Measurements from ENCODE around the gene SPATA19.

SPATA19 gene

DNA sequence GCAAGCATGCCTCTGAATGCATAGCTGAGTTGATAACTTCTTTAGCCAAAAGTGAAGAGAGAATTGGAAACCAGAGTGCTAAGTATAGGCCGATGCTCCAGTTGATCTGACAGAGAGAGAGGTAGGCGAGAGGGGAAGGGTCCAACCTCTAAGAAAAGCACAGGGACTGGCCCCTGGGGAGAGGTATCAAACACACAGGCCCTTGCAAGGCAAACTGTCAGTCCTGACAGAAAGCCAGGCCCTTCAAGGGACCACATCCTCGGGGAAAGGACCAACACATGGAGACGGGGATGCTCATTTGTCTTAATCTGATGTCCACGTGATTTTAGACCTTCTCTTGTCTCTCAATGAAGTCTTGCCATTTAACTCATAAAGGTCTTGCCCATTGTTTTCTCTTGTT, 43.9 kb upstream of the SPATA19 start:
- Histone ChIP-seq H3K79me2 (ENCODE audit: insufficient read depth, low read length) (no peaks in the 10 kb centered on the region), H3K9me3 (ENCODE audit: insufficient read depth, low read depth, low read length) (peaks cover 22% of the 10 kb centered on the region; the same call in 1 of the 2 replicates), H3K9me2 (replicated peaks; ENCODE audit: low read depth, low read length) (no peaks in the 10 kb centered on the region), H3K4me3 (ENCODE audit: low read length, poor library complexity, severe bottlenecking) (no peak overlapping the region), H3K27me3 (ENCODE audit: insufficient read depth, low read length, poor library complexity, severe bottlenecking) (no peaks in the 10 kb centered on the region), H3K36me3 (ENCODE audit: insufficient read depth, low read length) (no peaks in the 10 kb centered on the region), H3K9ac (ENCODE audit: low read depth, low read length, poor library complexity, severe bottlenecking) (no peak overlapping the region), H2AFZ (ENCODE audit: low read length) (no peak overlapping the region), H3K4me1 (ENCODE audit: insufficient read depth, low read length, poor library complexity, severe bottlenecking) (no peaks in the 10 kb centered on the region), H4K20me1 (ENCODE audit: insufficient read depth, low read length, poor library complexity, severe bottlenecking) (no peaks in the 10 kb centered on the region), H3F3A (ENCODE audit: low read depth) (no peaks in the 10 kb centered on the region), H3K4me2 (ENCODE audit: low read depth, low read length, poor library complexity, severe bottlenecking) (no peak overlapping the region)
- TF ChIP-seq EZH2phosphoT487 (IDR thresholded peaks at IDR 0.05; ENCODE audit: borderline replicate concordance) = no peak
- TF ChIP-seq, protein P1, sequence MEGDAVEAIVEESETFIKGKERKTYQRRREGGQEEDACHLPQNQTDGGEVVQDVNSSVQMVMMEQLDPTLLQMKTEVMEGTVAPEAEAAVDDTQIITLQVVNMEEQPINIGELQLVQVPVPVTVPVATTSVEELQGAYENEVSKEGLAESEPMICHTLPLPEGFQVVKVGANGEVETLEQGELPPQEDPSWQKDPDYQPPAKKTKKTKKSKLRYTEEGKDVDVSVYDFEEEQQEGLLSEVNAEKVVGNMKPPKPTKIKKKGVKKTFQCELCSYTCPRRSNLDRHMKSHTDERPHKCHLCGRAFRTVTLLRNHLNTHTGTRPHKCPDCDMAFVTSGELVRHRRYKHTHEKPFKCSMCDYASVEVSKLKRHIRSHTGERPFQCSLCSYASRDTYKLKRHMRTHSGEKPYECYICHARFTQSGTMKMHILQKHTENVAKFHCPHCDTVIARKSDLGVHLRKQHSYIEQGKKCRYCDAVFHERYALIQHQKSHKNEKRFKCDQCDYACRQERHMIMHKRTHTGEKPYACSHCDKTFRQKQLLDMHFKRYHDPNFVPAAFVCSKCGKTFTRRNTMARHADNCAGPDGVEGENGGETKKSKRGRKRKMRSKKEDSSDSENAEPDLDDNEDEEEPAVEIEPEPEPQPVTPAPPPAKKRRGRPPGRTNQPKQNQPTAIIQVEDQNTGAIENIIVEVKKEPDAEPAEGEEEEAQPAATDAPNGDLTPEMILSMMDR (conservative IDR thresholded peaks at IDR 0.05; ENCODE audit: low read length) = no peak

DNA sequence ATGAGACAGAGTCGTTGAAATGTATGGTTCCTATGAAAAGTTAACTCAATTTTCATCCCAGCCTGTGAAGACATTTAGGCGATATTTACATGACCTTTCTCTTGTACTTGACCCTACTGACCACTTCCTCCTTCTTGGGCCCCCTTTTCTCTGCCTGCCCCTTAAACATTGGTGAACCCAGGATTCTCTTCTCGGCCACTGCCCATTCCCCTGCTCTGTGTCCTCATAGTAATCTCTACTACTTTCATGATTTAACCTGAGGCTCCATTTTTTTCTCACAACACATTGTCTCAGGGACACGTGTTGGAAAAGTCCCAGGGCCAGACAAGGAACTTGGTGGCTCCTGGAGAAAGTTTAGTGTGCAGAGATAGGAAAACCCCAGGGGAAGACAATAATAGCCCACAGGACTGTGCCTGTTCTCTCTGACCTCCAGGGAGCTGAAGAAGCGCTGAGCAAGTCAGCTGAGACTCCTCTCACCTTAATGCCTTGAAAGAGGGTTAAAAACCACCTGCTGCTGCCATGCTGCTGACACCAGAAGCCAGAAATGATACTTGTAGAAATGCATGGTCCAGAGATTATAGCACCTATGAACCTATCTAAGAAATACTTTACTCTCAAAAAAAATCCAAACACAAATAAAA, 42.5 kb upstream of the SPATA19 start:
- no peaks in the 10 kb centered on the region for H3F3A ChIP-seq (ENCODE audit: low read depth)
- H3K4me3 ChIP-seq (ENCODE audit: low read length, poor library complexity, severe bottlenecking) = no peak overlapping the region
- no peaks in the 10 kb centered on the region for H3K79me2 ChIP-seq (ENCODE audit: insufficient read depth, low read length)
- H3K4me2 ChIP-seq (ENCODE audit: low read depth, low read length, poor library complexity, severe bottlenecking) = no peak overlapping the region
- H3K36me3 ChIP-seq (ENCODE audit: insufficient read depth, low read length) = no peaks in the 10 kb centered on the region
- H3K9ac ChIP-seq (ENCODE audit: low read depth, low read length, poor library complexity, severe bottlenecking) = no peak overlapping the region
- H2AFZ ChIP-seq (ENCODE audit: low read length) = no peak overlapping the region
- no peaks in the 10 kb centered on the region for H3K4me1 ChIP-seq (ENCODE audit: insufficient read depth, low read length, poor library complexity, severe bottlenecking)
- peaks cover 18% of the 10 kb centered on the region; the same call in 1 of the 2 replicates for H3K9me3 ChIP-seq (ENCODE audit: insufficient read depth, low read depth, low read length)
- TF ChIP-seq EZH2phosphoT487 (IDR thresholded peaks at IDR 0.05; ENCODE audit: borderline replicate concordance) = no peak
- TF ChIP-seq, protein P1 (conservative IDR thresholded peaks at IDR 0.05; ENCODE audit: low read length) = no peak
- H4K20me1 ChIP-seq (ENCODE audit: insufficient read depth, low read length, poor library complexity, severe bottlenecking) = no peaks in the 10 kb centered on the region
- H3K9me2 ChIP-seq (replicated peaks; ENCODE audit: low read depth, low read length) = no peaks in the 10 kb centered on the region
- H3K27me3 ChIP-seq (ENCODE audit: insufficient read depth, low read length, poor library complexity, severe bottlenecking) = no peaks in the 10 kb centered on the region

DNA sequence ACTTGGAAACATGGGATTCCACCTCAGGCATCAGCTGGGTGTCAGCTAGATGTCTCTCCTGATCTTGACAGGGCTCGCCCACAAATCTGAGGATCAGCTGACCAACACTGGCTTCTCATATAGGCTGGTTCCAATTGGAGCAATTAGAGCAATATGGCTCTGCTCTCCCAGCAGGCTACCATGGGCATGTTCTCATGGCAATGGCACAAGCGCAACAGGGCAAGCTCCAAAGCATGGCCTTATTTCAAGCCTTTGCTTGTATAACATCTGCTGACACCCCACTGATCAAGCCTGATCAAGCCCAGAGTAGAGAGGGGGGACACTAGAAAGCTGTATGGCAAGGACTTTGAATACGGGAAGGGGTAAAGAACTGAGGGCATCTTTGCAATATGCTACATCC, 40.7 kb upstream of the SPATA19 start:
- no peaks in the 10 kb centered on the region for H3K9me2 ChIP-seq (replicated peaks; ENCODE audit: low read depth, low read length)
- H3K4me3 ChIP-seq (ENCODE audit: low read length, poor library complexity, severe bottlenecking) = no peak overlapping the region
- H4K20me1 ChIP-seq (ENCODE audit: insufficient read depth, low read length, poor library complexity, severe bottlenecking) = no peaks in the 10 kb centered on the region
- no peaks in the 10 kb centered on the region for H3K79me2 ChIP-seq (ENCODE audit: insufficient read depth, low read length)
- H3K4me1 ChIP-seq (ENCODE audit: insufficient read depth, low read length, poor library complexity, severe bottlenecking) = no peaks in the 10 kb centered on the region
- no peaks in the 10 kb centered on the region for H3K27me3 ChIP-seq (ENCODE audit: insufficient read depth, low read length, poor library complexity, severe bottlenecking)
- no peaks in the 10 kb centered on the region for H3K36me3 ChIP-seq (ENCODE audit: insufficient read depth, low read length)
- no peaks in the 10 kb centered on the region for H3F3A ChIP-seq (ENCODE audit: low read depth)
- H3K9me3 ChIP-seq (ENCODE audit: insufficient read depth, low read depth, low read length) = peaks cover 15% of the 10 kb centered on the region; the same call in 1 of the 2 replicates
- H3K4me2 ChIP-seq (ENCODE audit: low read depth, low read length, poor library complexity, severe bottlenecking) = no peak overlapping the region
- H3K9ac ChIP-seq (ENCODE audit: low read depth, low read length, poor library complexity, severe bottlenecking) = no peak overlapping the region
- no peak overlapping the region for H2AFZ ChIP-seq (ENCODE audit: low read length)
- TF ChIP-seq EZH2phosphoT487 (IDR thresholded peaks at IDR 0.05; ENCODE audit: borderline replicate concordance) = no peak
- TF ChIP-seq, protein P1 (conservative IDR thresholded peaks at IDR 0.05; ENCODE audit: low read length) = no peak
